A549 treated with CORT108297 at 1 μM for 4 hours (cell line): ENCODE data around the gene SLIT2. TPM values are rescaled to one million over a fixed set of nuclear protein-coding genes. Genes with fewer than 3 reads are reported as not detected.

ENCODE experiments used
- total RNA-seq: library from RNA; stranded (reverse); fragments of 200-300 nt; extraction: Qiagen RNA extraction; gene quantifications from 5 replicates; pipeline ENCODE4 v1.2.3, GENCODE V29; 2022

Gene SLIT2
- total RNA-seq, result 0.01 to 0.04 TPM (median 0.02 TPM) in 3 of 5 replicates, not detected in the others

GRCh38 chr4:20251796-20252655 lies at the start of gene SLIT2:
TSS of gene SLIT2 (plus strand) at chr4:20251905. CDS start at chr4:20253816, 1,911 bp downstream.

